ENCODE measurements around the gene NCAPH2.
A peak's percentile ranks its signal among the peaks of the same experiment; 100 is the strongest.

The NCAPH2 gene

GRCh38 chr22:50490531-50491308 is 17.3 kb upstream of the NCAPH2 start:
- DNase-seq (ENCODE audit: low read depth): no peak

GRCh38 chr22:50497093-50497492 is 10.9 kb upstream of the NCAPH2 start:
- DNase-seq (ENCODE audit: low read depth): no peak

GRCh38 chr22:50498322-50498890 is 9.6 kb upstream of the NCAPH2 start:
- peak; percentile 65 for DNase-seq (ENCODE audit: low read depth)

GRCh38 chr22:50500452-50500851 is 7.6 kb upstream of the NCAPH2 start:
- DNase-seq (ENCODE audit: low read depth): no peak

- no peak for DNase-seq (ENCODE audit: low read depth)
These were observed 5.9 kb upstream of the NCAPH2 start for GRCh38 chr22:50502096-50502495.

GRCh38 chr22:50502628-50503474 is 5.2 kb upstream of the NCAPH2 start:
- DNase-seq (ENCODE audit: low read depth): no peak

GRCh38 chr22:50503475-50504145 is 4.4 kb upstream of the NCAPH2 start:
- DNase-seq (ENCODE audit: low read depth): no peak

GRCh38 chr22:50504369-50505211 is 3.4 kb upstream of the NCAPH2 start:
- no peak for DNase-seq (ENCODE audit: low read depth)

- DNase-seq (ENCODE audit: low read depth): no peak
These were observed 2.7 kb upstream of the NCAPH2 start for GRCh38 chr22:50505276-50505775.

- no peak for DNase-seq (ENCODE audit: low read depth)
These were observed 2.0 kb upstream of the NCAPH2 start for GRCh38 chr22:50505776-50506610.

- DNase-seq (ENCODE audit: low read depth): no peak
These were observed 1.2 kb upstream of the NCAPH2 start for GRCh38 chr22:50506611-50507420.

GRCh38 chr22:50507421-50507990 is 518 bp upstream of the NCAPH2 start, which contains the start of gene LMF2:
TSS of gene LMF2 (minus strand) at chr22:50507702. CDS start at chr22:50507675, 27 bp downstream.
- DNase-seq (ENCODE audit: low read depth): no peak

- DNase-seq (ENCODE audit: low read depth): no peak
These were observed 873 bp downstream of the NCAPH2 start for GRCh38 chr22:50508897-50509296.

GRCh38 chr22:50513175-50513574 is 5.2 kb downstream of the NCAPH2 start:
- DNase-seq (ENCODE audit: low read depth): no peak

GRCh38 chr22:50516068-50516467 is 8.0 kb downstream of the NCAPH2 start:
- DNase-seq (ENCODE audit: low read depth): no peak

- DNase-seq (ENCODE audit: low read depth): no peak
These were observed 8.9 kb downstream of the NCAPH2 start for GRCh38 chr22:50516891-50517290.

GRCh38 chr22:50517495-50518260 is 9.7 kb downstream of the NCAPH2 start:
- no peak for DNase-seq (ENCODE audit: low read depth)

GRCh38 chr22:50518606-50519005 is 10.6 kb downstream of the NCAPH2 start:
- no peak for DNase-seq (ENCODE audit: low read depth)
